ENCODE data around the gene TNS3. TPM values are rescaled to one million over a fixed set of nuclear protein-coding genes. Genes with fewer than 3 reads are reported as not detected.

Gene TNS3
- total RNA-seq, 4 donors from 2014 or later = 70.9 to 112 (median 98.6) TPM

DNA sequence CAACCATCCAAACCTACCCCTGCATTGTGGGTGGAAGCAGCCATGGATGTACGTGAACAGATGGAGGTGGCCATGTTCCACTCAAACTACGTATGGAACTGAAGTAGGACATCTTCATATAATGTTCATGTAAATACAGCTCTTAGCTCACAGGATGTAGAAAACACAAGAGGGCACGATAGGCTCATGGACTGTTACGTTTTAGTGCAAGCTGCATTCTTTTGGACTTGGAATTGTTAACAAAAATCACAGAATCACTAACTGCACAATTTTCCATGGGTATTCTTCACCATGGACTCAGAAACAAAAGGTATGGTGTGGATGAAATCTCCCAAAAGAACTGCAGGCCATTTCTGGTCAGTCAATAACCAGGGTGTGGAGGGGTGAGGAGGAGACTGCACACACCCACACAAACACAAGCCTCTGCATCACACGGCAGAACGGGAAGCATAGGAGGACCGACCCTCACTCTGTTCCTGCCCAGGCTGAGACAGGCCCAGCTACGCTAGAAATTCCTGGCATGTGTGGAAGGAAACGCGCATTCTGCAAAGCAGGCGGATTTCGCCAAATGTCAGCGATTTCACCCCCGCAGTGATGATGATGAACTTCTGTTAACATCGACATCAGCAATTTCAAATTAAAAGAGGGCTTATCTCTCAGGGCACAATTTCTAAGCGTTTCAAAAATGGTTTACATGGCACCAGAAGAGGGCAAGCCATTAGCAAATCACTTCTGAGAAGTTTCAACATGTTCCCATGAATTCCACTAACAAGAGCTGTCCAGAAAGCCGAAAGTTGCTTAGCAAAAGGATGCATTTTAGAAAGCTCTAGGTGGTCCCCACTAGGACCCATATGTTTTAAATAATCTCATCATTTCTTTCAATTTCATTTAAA is 149.0 kb downstream of the TNS3 start:
- no peak for TF ChIP-seq CTCF (IDR thresholded peaks at IDR 0.05)
- ATAC-seq (ENCODE audit: low FRiP score) = peak; percentile 85
- DNase-seq (ENCODE audit: low spot score) = no peak

DNA sequence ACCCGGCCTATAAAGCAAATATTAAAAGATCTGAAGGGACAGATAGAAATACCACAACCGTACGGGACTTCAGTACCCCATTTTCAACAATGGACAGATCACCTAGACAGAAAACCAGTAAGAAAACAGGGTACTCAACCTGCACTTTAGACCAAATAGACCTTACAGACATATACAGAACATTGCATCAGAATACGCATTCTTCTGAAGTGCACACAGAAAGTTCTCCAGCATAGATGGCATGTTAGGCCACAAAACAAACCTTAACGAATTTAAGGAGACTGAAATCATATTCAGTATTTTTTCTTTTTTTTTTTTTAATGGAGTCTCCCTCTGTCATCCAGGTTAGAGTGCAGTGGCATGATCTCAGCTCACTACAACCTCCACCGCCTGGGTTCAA is 151.5 kb downstream of the TNS3 start:
- ATAC-seq (ENCODE audit: low FRiP score) = no peak
- TF ChIP-seq CTCF (IDR thresholded peaks at IDR 0.05) = no peak
- no peak for DNase-seq (ENCODE audit: low spot score)

- DNase-seq (ENCODE audit: low spot score) (peak; percentile 18), ATAC-seq (ENCODE audit: low FRiP score) (no peak)
- no peak for TF ChIP-seq CTCF (IDR thresholded peaks at IDR 0.05)
Observed at GRCh38 chr7:47428768-47429472, 153.0 kb downstream of the TNS3 start.

DNA sequence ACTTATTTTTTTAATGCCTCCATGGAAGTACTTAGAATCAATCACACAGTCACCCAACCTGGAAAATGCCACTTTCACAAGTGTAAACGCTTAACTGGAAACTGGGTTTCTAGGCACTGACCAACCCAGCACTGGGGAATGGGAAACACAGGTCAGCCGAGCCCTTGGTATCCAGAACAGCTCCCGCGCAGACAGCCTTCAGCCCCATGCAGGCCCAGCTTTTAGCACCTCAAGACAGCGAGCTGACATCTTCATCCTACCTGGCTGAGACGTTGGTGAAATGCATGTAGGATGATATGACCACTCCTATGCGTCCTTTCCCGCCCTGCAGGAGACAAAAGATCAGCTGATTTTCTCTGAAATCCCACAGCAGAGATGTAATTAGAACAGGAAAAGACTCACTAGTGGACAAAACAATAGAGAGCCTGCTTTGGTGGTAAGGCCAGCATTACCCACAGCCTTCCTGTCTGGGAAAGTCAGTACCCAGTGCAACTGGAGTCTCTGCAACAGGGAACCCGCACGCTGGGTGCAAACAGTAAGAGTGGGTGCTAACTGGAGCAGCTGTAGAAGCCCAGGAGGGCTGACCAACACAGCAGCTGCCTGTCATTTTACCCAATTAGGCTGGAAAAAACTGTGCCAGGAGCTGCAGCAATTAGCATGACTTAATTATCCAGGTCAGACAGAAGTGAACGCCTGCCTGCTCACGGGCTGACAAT is 153.7 kb downstream of the TNS3 start:
- DNase-seq (ENCODE audit: low spot score) = no peak

GRCh38 chr7:47427051-47427643 is 154.8 kb downstream of the TNS3 start:
- no peak for ATAC-seq (ENCODE audit: low FRiP score)
- DNase-seq (ENCODE audit: low spot score) = no peak
- no peak for TF ChIP-seq CTCF (IDR thresholded peaks at IDR 0.05)

More for the DNA sequence above, 153.7 kb downstream of the TNS3 start:
- ATAC-seq (ENCODE audit: low FRiP score) = no peak
- TF ChIP-seq CTCF (IDR thresholded peaks at IDR 0.05) = no peak

DNA sequence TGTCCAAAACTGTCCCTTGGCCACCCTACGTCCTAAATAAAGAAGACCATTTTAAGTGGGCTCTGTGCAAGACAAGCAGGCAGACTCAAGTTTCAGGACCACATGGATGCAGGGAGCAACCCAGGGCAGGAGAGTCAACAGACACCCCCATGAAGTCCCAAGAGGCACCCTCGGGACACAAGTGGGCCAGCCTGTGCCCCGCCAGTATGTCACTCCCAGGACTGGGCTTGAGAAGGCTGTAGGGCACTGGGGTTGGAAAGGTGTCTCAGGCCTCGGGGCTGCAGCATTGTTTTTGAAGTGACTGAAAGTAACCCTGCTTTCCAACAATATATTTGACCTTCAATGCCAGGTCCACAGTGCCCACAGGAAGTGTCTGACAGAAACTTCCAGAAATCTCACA is 157.4 kb downstream of the TNS3 start:
- peak; percentile 12 for DNase-seq (ENCODE audit: low spot score)

More for the DNA sequence above, 157.4 kb downstream of the TNS3 start:
- TF ChIP-seq CTCF (IDR thresholded peaks at IDR 0.05) = no peak
- ATAC-seq (ENCODE audit: low FRiP score) = no peak

Data from omental fat pad (tissue), 4 donors.